Activated CD4-positive, CD25-positive, alpha-beta regulatory T cell (primary cell): ENCODE measurements around the gene PKLR.
"Not testable (repeated sequence)": the region's sequence is repeated elsewhere in the genome, so short reads cannot be mapped to it uniquely, and the experiment has no call there.

Source experiments
- DNase-seq, 4 experiments: peaks; one replicate each; lab custom pipeline; 2025; lab: John Stamatoyannopoulos, UW

The PKLR gene

DNA sequence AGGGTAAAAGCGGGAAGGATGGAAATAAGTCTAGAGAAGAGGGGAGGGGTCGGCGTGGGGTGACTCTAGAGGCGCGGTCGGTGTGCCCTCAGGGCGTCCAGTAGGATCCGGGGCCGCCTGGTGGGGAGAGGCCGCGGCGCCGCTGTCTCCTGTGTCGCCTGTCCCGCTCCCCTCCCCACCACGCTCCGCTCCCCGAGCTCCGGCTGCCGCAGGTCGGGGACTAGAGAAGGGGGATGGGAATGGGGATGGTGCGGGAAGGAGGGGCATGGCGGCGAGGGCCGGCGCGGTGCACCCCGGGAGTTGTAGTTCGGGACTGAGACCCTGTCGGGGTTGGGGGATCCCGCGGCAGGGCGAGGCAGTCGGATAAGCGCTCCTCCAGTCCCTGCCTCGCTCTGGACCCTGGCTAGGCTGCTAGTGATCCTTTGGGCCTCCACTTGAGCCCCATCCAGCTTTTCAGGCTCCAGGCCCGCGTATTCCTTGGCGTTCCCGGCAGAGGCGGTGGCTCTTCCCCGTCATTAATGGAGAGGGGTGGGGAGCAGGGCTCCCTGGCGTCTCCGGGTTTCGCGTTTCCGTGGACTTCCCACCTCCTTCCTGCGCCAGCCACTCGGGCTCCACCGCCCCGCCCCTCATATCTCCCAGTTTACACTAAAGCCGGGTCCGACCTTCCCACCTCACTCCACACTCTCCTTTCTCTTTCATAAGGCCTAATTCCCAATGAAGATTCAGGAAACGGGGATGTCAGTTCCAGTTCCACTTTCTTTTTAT, 45.8 kb downstream of the PKLR start, which contains the start of gene ENTREP3:
Gene ENTREP3, minus strand, starts transcription at position 241 of the 765 bp plus-strand sequence. CDS start 606 bp downstream, outside the sequence.
- DNase-seq = peak; percentile 31 to 67 (median 50)

DNA sequence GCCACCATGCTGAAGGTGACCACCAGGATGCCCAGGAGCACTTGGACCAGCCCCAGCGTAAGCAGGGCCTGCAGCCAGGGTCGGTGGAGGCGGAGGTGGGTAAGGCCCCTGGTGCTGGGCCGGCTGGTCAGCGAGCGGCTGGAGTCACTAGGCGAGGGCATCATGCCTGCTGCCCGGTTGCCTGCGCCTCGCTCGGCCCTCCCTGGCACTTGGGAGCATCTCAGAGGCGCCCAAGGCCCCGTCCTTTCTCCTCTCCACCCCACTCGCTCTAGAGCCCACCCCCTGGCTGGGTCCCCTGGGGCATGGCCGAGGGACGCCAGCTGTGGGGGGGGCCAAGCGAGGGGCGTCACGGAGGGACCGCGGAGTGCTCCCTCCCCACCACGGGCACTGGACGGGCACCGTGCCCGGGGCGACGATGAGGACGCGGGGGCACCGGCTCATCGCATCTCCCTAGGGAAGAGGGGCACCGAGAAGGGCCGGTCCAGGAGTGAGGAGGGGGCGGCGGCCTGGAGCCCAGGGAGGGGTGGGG, 46.5 kb downstream of the PKLR start:
- DNase-seq = no peak

DNA sequence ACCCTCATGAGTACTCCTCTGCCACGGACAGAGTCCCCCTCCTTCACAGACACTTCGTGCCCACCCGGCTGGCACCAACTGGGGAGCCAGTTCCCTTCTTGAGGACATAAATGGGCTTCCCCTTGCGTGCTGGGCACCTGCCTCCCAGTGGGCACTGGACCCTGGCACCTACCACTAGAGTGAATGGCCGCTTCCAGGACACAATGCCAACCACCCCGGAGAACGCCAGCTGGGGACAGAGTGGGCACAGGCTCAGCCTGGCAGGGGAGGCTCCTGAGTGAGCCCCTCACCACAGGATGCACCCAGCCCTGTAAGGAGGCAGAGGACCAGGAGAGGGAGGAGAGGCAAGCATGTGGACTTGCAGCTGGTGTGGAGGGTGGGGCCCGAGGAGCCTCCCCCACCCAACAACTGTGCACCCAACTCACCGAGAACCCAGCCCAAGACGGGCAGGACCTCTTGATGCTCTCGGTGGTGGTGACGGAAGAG, 47.0 kb downstream of the PKLR start:
- DNase-seq = no peak

DNA sequence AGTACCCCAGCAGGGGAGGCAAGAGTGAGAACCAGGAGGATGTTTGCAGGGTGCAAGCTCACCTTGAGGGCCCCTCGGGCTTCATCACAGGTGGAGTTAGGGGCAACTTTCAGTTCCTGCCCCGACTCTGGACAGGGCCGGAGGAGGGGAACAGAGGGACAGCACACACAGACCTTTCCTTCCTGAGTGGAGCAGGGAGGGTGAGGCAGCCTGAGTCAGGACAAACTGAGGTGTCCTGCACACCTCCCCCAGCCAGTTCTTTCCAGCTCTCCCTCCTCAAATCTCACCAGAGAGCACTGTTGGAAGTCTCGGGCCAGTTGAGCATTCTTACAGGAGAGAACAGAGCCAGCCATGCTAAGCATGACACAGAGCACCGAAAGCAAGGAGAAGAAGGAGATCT, 47.4 kb downstream of the PKLR start:
- no peak for DNase-seq

DNA sequence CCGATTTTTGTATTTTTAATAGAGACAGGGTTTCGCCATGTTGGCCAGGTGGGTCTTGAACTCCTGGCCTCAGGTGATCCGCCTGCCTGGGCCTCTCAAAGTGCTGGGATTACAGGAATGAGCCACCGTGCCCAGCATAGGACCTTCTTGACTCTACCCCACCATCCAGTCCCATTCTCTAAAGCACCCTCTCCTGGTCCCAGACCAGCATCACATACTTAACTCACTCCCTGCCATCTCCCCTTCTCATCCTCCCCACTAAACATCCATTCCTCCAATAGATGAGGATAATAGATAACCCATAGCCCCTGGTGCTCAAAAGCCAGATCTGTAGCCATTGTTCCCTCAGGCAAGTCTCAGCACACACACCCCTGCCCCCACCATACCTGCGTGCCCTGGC, 48.0 kb downstream of the PKLR start:
- DNase-seq = no peak

DNA sequence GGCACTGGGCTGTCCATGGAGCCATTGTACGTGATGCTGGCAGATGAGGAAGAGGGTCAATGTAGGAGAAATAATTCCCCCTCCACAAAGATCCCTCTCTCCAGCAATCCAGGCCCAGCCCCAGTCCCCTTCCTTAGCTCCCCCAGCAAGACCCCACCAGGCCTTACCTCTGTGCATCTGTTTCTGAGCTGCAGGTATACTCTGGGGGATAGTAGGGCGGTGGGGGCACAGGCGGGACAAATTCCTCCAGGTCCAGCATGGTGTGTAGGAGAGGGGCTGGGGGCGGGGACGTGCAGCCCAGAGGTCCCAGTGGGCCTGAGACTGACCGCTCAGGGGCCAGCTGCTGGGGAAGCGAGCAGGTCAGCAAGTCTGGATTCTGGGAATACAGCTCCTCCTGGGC, 49.7 kb downstream of the PKLR start:
- DNase-seq = no peak

DNA sequence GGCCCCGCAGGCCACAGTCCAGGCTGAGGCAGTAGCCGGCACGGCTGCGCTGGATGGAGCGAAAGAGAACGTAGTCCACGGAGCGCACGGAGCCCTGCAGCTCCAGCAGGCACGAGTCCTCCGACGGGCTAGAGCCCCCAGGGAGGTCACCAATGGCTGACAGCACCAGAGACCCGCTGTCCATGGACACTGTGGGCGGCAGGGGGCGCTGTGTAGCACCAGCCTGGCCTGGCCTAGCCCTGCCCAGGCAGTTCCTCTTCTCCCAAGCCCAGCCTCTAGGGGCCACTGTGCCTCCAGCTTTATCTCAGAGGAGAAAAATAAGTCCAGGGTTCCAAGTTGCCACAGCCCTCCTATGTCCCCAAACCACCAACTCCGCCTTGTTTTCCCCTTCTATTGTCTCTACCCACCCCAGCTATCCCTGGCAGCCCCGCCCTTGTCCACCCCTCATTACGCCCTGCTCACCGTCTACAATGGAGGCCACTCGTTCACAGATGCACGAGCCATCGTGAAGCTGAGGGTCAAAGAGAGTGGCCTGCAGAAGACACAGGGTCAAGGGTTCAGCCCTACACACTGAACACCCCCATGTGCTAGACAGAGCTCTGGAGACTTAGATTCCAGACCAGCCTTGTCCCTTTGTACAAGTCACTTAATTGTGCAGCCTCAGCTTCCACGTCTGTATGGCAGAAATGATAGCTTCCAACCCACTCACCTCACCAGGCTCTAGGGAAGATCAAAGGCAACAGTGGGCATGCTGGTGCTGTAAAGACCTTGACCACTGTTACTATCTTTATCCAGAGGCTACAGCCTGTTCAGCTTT, 50.4 kb downstream of the PKLR start:
- DNase-seq = peak; percentile 93 to 99 (median 98)

DNA sequence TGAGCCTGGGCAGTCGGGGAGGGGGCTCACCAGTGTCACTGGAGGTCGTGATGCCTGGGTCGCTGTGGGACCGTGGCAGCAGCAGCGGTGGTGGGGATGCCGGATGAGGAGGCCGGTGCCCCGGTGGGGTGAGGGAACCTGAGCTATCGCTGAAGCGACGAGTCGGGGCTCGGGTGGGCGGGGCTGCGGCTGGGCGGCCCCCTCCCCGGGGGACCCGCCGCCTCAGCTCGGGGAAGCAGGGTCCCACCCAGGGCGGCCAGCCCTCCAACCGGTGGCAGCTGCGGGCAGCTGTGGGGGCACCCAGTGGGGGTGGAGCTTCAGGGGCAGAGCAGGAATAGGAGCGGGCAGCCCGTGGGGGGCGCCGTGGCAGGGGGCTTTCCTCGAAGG, 51.0 kb downstream of the PKLR start:
- no peak for DNase-seq

DNA sequence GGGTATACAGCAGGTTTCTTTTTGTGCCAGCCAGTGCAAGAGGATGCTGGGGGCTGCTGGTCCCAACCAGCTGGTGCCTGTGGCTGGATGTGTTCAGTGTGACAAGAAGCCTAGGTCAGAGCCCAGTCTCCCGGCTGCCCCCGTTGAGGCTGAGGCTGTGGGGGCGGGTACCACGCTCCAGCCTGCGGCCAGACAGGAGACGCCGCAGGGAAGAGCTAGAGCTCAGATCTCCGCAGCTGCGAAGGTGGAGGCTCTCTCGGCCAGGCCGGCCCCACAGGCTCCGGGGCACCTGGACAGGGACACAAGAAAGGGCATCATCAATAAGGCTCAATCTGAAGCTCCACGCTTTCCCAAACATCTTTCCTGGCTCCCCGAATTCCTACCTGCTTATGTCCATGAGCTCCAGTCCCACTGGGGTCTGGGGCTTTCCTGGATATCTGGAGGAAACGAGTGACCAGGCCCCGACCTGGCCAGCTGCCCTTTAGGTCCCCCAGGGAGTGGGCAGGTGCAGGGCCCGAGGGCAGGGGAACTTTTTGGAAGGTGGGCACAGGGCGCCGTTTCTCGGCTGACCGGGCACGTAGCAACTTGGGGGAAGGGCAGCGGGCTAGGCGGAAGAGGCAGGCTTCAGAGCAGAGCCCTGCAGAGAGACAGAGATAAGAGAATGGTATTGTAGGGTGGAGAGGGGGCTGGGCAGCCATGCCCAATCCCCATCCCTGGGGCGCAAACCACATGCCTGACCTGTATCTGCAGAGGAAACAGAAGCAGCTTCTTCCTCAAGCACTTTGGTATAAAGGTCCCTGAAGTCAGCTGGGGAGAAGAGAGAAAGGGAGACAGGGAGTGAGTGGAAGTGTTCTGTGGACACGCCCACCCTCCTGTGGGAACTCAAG, 53.3 kb downstream of the PKLR start:
- DNase-seq = no peak

DNA sequence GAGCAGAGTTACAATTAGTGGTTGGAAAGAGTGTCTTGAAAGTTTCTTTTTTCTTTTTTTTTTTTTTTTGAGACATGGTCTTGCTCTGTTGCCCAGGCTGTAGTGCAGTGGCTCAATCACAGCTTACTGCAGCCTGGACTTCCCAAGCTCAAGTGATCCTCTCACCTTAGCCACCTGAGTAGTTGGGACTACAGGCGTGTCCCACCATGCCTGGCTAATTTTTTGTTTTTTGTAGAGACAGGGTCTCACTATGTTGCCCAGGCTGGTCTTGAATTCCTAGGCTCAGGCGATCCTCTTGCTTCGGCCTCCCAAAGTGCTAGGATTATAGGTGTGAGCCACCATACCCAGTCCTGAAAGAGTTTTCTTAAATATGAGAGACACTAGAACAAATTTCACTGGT, 54.4 kb downstream of the PKLR start:
- DNase-seq = not testable (repeated sequence)

DNA sequence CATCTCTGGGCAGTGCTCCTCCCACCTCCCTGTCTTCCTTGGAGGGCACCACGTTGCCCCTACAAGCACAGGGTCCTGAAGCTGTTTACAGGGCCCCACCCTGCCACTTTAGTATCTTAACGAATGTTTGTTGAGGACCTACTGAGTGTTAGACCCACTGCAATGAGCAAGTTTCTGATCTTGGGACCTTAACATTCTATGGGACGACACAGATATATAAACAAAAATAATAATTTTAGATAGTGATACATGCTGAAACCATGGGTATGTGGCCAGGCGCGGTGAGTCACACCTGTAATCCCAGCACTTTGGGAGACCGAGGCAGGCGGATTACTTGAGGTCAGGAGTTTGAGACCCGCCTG, 56.1 kb downstream of the PKLR start:
- DNase-seq = no peak

DNA sequence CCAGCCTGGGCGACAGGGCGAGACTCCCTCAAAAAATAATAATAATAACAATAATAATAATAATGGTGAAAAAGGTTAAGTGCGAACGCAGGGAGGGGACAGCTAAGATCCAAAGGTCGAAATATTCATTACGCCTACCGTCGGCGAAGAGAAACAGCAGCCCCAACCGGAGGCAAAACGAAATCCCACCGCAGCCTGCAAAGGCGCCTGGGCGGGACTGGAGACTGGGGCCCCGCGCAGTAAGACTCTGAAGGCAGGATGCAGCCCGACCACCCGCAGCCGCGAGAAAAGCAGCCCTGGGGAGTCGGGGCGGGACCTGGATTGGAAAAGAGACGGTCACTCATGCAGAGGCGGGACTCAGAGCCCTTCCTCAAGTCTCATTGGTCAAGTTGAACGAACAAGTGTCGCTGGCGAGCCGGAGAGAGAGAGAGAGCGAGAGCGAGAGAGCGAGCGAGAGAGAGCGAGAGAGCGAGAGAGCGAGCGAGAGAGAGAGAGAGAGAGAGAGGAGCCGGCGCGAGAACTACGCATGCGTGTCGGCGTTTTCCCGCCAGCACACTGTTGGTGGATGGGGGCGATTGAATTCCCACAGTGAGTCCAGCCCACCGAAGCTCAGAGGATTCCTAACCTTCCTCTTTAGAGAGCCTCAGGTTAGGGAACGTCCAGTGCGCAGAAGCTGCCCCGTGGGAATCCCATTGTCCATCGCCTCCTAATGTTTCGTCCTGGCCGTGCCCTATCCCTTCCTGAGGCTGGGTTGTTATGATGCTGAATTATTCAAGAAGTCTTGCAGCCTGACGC, 56.7 kb downstream of the PKLR start:
- peak; percentile 76 to 86 (median 80) for DNase-seq

DNA sequence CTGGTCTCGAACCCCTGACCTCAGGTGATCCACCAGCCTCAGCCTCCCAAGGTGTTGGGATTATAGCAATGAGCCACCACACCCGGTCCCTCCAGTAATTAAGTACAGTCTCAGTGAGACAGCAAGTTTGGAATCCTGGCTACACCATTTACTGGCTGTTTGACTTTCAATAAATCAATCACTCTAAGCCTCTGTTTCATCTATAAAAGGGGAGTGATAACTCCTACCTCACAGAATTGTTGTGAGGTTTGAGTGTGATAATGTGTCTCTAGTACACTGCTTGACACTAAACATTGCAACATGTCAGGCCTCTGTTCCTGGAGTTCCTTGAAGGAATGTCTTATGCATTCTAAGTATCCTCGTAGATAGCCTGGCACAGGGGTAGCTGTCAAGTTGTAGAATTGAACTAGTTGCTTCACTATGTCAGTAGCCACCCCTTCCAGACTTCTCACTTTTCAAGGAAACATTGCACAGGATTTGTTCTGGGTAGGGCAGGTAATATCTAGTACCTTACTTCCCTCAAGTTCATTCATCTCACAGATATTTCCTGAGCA, 58.4 kb downstream of the PKLR start:
- no peak for DNase-seq

DNA sequence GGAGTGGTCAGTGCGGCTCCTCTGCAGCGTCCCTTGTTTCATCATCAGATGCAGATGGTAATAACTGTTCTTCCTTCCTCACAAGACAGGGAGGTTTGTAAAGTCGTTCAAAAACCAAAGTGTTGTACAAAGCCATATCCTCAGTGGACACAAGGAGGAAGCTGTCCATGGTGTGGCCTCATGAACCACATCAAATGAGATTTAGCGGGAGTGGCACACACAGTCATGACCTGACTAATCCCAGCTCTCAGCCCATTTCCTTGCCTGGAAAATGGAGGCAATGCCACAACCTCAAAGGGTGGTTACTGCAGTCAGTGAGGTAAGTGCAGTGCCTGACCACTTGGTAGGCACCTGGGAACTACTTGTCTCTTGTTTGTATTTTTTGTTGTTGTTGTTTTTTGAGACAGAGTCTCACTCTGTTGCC, 59.4 kb downstream of the PKLR start:
- DNase-seq = no peak

DNA sequence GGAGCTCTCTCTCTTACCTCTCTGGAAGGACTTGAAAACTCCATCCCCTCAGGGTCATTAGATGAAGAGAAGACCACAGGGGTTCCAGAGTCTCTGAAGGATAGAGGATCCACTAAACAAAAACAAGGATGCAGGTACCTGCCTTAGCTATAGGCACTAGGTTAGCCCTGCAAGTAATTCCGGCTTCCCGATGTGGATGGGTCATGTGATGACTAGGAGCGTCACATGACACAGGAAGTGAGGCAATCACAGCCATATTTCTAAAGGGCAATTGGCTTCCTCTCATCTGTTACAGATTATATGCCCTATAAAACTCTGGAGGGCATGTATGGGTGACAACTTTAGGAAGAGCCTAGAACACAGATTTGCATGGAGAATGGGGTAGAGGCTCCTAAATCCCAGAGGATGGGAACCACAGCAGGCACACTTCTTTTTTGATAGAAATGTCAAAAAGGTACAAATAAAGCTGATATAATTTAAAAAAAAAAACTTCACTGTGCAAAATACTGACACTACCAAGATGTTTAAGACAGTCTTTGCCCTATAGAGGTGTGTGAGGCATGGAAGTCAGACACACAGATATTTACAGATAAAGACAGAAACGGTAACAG, 60.1 kb downstream of the PKLR start:
- DNase-seq = peak; percentile 19 to 32 (median 21)
